Right cardiac atrium (tissue), 5 donors: ENCODE measurements around the gene MAPKBP1. TPM values are rescaled to one million over a fixed set of nuclear protein-coding genes. Genes with fewer than 3 reads are reported as not detected.

Experiments used
- ATAC-seq, 2 donors: fragments of 200-7000 bp; cut with Tn5 transposase; one replicate each; pipeline versions ENCODE4 v1.8.0 to v1.9.1; 2020; ENCODE audit warnings: moderate library complexity in 2 of 2, mild to moderate bottlenecking in 1 of 2
- DNase-seq, 3 donors: peaks; one replicate each; pipeline ENCODE4 v3.0.0-alpha.2; 2020
- H3K27ac ChIP-seq: one replicate; pipeline ENCODE4 v1.5.1; 2013; ENCODE audit warnings: mild to moderate bottlenecking, low read length, control low read depth, moderate library complexity
- H3K27me3 ChIP-seq: one replicate; pipeline ENCODE4 v1.6.1; 2013; ENCODE audit not compliant: control insufficient read depth, insufficient read depth
- H3K4me1 ChIP-seq: one replicate; pipeline ENCODE4 v1.6.1; 2013; ENCODE audit warnings: low read length; ENCODE audit not compliant: control insufficient read depth, insufficient read depth
- H3K4me3 ChIP-seq: one replicate; pipeline ENCODE4 v1.5.1; 2013; ENCODE audit warnings: low read length, control low read depth
- H3K9me3 ChIP-seq: one replicate; pipeline ENCODE4 v1.6.1; 2013; ENCODE audit warnings: low read length; ENCODE audit not compliant: control insufficient read depth
- WGBS: extraction: QIAGEN DNeasy Blood & Tissue Kit; methylation state at CpG from one replicate; pipeline ENCODE4 v1.1.7; 2013; 5-methylcytosine and 5-hydroxymethylcytosine counted together
- intact Hi-C, 4 donors: fragments of 100-400 bp; cut with DNase I; formaldehyde crosslinking; loops; one replicate each; pipeline versions ENCODE4 v1.11.0 to v1.14.0; 2022 to 2023
- polyA plus RNA-seq: library from polyadenylated mRNA; stranded (reverse); fragments of 200-250 nt; gene quantifications from one replicate; pipeline ENCODE4 v1.2.3, GENCODE V29; 2013
- total RNA-seq, 4 donors: library from RNA; stranded (reverse); fragmentation: NEBNext Ultra II Directional; extraction: Animal tissue kit (Norgen Biotek cat#: 25700); gene quantifications; one replicate each; pipeline ENCODE4 v1.2.1, GENCODE V29; 2021
- donor health status: healthy with polysubstance abuse.
- donor health status: DM: no; HTN: yes; CAD: no.
- donor health status: DM: no; HTN: no; CAD: no.
- donor health status: DM: no; HTN: yes; CAD: no; lungs with severe emphysema.
- donor health status: DM: yes; HTN: yes; CAD: no.

Gene MAPKBP1
- total and polyA plus RNA-seq, 5 donors = 11.2 to 20.4 (median 19.2) TPM

DNA sequence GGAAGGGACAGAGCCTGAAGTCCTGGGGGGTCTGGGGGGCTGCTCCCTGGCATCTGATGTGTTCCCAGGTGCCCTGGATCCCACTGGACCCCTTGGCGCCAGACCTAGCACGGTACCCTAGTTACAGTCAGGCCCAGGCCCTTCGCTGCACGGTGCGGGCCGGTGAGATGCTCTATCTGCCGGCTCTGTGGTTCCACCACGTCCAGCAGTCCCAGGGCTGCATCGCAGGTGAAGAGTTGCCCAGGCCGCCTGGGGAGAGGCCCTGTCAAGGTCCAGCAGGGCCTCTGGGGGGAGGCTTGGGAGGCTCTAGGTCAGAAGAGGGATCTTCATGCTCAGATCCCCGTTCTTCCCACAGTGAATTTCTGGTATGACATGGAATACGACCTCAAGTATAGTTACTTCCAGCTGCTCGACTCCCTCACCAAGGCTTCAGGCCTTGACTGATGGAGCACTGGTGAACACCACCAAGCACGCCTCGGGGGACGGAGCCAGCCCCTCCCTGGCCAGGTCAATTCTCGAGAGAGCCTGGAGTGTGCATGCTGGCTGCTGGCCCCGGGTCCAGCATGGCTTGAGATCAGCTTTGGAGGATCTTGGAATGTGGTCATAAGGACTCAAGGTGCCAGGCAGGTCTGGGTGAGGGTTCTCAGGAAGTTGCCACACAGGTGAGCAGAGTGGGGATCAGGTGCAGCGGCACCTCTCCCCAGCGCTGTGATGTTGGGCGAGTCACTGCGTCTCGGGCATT, 62.6 kb downstream of the MAPKBP1 start:
- no peak for DNase-seq

DNA sequence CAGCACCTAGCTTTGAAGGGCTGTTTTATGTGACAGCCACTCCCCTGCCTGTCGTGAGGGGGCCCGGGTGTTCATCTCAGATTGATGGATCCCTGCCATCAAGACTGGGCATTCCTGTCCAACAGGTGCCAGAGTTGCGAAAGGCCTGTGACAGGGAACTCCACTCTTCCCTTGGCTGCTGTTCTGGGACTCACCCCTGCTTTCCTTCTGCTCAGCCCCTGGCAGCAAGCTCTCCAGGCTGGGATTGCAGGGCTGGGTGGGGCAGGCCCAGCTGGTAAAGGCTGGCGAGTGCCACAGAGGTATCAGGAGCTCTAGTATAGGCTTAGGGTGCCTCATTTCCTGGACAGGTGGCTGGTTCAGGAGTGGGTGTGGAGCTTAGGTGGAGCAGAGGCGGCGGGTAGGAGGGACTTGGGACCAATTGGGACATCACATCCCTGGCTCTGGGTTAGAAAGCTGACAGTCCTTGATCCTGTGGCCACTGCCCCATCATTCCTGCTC, 64.2 kb downstream of the MAPKBP1 start, which contains the start of gene PLA2G4B:
TSS of gene PLA2G4B (plus strand) at position 448 of the 498 bp plus-strand sequence. CDS start 67 bp downstream, outside the sequence.
- intact Hi-C loops = no loop called here
- Histone ChIP-seq H3K9me3 (no peaks in the 10 kb centered on the region), H3K27me3 (no peaks in the 10 kb centered on the region), H3K4me3 (no peak within 1 kb of the TSS), H3K27ac (no peak within 1 kb of the TSS), H3K4me1 (no peaks in the 10 kb centered on the region)
- DNase-seq (no peak), ATAC-seq (no peak)
- 81% methylated on average over 6 of the region's 6 CpGs for WGBS

More for the DNA sequence above, 62.6 kb downstream of the MAPKBP1 start:
- H3K27ac ChIP-seq = no peak overlapping the region
- H3K27me3 ChIP-seq = no peaks in the 10 kb centered on the region
- no peaks in the 10 kb centered on the region for H3K4me1 ChIP-seq
- ATAC-seq = no peak
- no peaks in the 10 kb centered on the region for H3K9me3 ChIP-seq
- WGBS = 97% methylated on average over 23 of the region's 23 CpGs
- intact Hi-C loops = no loop called here
- H3K4me3 ChIP-seq = no peak overlapping the region

DNA sequence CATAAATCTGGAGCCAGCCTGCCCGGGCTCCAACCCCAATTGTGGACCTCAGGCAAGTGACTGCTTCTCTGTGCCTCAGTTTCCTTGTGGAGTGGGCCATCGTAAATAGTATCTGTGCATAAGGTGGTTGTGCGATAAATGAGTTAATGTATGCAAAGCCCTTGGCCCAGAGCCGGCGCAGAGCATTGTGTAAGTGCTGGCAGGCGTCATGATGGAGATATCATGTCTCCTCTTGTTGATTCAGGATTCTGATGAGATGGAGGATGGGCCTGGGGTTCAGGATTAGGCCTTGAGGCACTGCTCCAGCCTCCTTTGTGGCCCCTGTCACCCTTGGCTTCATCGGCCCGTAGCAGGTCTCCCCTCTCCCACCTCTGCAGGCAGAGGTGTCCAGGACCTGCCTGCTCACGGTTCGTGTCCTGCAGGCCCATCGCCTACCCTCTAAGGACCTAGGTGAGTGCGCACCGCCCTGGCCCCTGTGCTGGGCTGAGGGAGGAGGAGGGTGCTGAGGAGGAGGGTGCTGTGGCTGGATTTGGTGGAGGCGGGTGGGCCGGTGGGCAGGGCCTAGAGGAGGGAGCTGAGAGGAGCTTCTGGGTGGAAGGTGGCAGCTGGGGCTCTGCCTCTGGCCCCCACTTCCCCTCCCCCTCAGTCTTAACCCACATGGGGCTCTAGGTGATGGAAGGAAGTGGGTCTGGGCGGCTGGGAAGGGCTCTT, 65.7 kb downstream of the MAPKBP1 start:
- ATAC-seq (no peak), DNase-seq (no peak)
- WGBS = 85% methylated on average over 16 of the region's 16 CpGs
- H3K27ac ChIP-seq = no peak overlapping the region
- H3K9me3 ChIP-seq = no peaks in the 10 kb centered on the region
- no peaks in the 10 kb centered on the region for H3K27me3 ChIP-seq
- H3K4me1 ChIP-seq = no peaks in the 10 kb centered on the region
- intact Hi-C loops = no loop called here
- H3K4me3 ChIP-seq = no peak overlapping the region

GRCh38 chr15:41840673-41841072, 66.4 kb downstream of the MAPKBP1 start:
- H3K27me3 ChIP-seq = no peaks in the 10 kb centered on the region
- no peak overlapping the region for H3K4me3 ChIP-seq
- 90% methylated on average over 15 of the region's 15 CpGs for WGBS
- intact Hi-C loops = no loop called here
- DNase-seq (no peak), ATAC-seq (no peak)
- no peaks in the 10 kb centered on the region for H3K4me1 ChIP-seq
- no peak overlapping the region for H3K27ac ChIP-seq
- H3K9me3 ChIP-seq = no peaks in the 10 kb centered on the region

DNA sequence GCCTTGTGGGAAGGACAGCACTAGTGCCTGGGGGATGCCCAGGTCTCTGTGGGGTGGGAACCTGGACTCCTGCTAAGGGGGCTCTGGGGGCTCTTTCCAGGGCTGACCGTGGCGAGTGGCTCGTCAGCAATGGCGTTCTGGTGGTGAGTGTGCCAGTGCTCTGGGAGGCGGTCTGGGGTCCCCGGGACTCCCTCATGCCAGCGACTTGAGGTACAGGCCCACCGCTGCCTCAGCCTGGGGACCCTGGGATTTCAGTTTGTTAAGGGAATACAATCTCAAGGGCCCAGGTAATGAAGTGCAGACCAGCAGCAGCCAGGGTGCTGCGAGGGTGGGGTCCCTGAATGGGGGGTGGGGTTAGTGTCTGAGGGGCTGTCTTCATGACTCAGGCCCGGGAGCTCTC, 66.8 kb downstream of the MAPKBP1 start:
- H3K27me3 ChIP-seq = no peaks in the 10 kb centered on the region
- 92% methylated on average over 10 of the region's 10 CpGs for WGBS
- intact Hi-C loops = no loop called here
- H3K4me1 ChIP-seq = no peaks in the 10 kb centered on the region
- no peak overlapping the region for H3K27ac ChIP-seq
- H3K9me3 ChIP-seq = no peaks in the 10 kb centered on the region
- DNase-seq = no peak
- H3K4me3 ChIP-seq = no peak overlapping the region
- ATAC-seq = no peak

GRCh38 chr15:41842229-41842628, 67.9 kb downstream of the MAPKBP1 start:
- no peaks in the 10 kb centered on the region for H3K27me3 ChIP-seq
- DNase-seq (no peak), ATAC-seq (no peak)
- H3K27ac ChIP-seq = no peak overlapping the region
- no peaks in the 10 kb centered on the region for H3K9me3 ChIP-seq
- WGBS = 77% methylated on average over 12 of the region's 12 CpGs
- no peaks in the 10 kb centered on the region for H3K4me1 ChIP-seq
- intact Hi-C loops = no loop called here
- no peak overlapping the region for H3K4me3 ChIP-seq

- no peak overlapping the region for H3K27ac ChIP-seq
- H3K9me3 ChIP-seq = no peaks in the 10 kb centered on the region
- no peak overlapping the region for H3K4me3 ChIP-seq
- no peaks in the 10 kb centered on the region for H3K4me1 ChIP-seq
- H3K27me3 ChIP-seq = no peaks in the 10 kb centered on the region
- ATAC-seq = no peak
- intact Hi-C loops = no loop called here
- 82% methylated on average over 10 of the region's 10 CpGs for WGBS
- no peak for DNase-seq
Observed at GRCh38 chr15:41843571-41843970, 69.3 kb downstream of the MAPKBP1 start.

GRCh38 chr15:41844814-41845213, 70.5 kb downstream of the MAPKBP1 start:
- 90% methylated on average over 12 of the region's 12 CpGs for WGBS
- Histone ChIP-seq H3K27me3 (no peaks in the 10 kb centered on the region), H3K9me3 (no peaks in the 10 kb centered on the region), H3K27ac (no peak overlapping the region), H3K4me1 (no peaks in the 10 kb centered on the region), H3K4me3 (no peak overlapping the region)
- intact Hi-C loops = no loop called here
- no peak for DNase-seq
- no peak for ATAC-seq

DNA sequence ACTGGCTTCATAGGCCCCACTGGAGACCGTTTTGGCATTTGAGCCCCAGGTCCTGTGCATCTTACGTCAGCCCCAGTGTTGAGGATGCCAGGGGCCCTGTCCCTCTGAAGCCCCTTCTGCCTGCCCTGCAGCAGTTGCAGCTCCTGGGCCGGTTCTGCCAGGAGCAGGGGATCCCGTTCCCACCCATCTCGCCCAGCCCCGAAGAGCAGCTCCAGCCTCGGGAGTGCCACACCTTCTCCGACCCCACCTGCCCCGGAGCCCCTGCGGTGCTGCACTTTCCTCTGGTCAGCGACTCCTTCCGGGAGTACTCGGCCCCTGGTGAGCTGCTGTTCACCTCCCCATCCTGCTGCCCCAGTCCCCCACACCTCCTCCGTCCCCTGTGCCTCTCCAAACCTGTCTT, 72.9 kb downstream of the MAPKBP1 start:
- H3K27ac ChIP-seq = no peak overlapping the region
- no peak for DNase-seq
- ATAC-seq = no peak
- no peaks in the 10 kb centered on the region for H3K4me1 ChIP-seq
- WGBS = 88% methylated on average over 14 of the region's 14 CpGs
- no peaks in the 10 kb centered on the region for H3K27me3 ChIP-seq
- H3K4me3 ChIP-seq = no peak overlapping the region
- intact Hi-C loops = no loop called here
- H3K9me3 ChIP-seq = no peaks in the 10 kb centered on the region

DNA sequence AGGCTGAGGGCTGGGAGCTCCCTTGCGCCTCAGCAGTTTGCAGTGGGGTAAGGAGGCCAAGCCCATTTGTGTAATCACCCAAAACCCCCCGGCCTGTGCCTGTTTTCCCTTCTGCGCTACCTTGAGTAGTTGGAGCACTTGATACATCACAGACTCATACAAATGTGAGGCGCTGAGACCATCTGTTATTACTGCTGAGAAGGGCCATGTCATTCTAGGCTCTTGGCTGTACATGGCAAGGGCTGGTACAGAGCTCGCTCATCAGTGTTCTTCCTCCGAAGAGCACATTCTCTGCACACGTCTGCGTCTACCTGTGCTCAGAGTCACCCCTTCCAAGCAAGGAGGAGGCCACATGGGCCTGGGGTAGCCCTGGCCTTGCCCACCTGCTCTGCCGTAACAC, 73.7 kb downstream of the MAPKBP1 start:
- no peak for ATAC-seq
- no peak overlapping the region for H3K27ac ChIP-seq
- 94% methylated on average over 9 of the region's 9 CpGs for WGBS

GRCh38 chr15:41848631-41849030, 74.3 kb downstream of the MAPKBP1 start:
- DNase-seq = no peak
- ATAC-seq = no peak
- intact Hi-C loops = no loop called here
- no peak overlapping the region for H3K4me3 ChIP-seq
- no peaks in the 10 kb centered on the region for H3K4me1 ChIP-seq
- WGBS = 70% methylated on average over 10 of the region's 10 CpGs
- H3K27ac ChIP-seq = no peak overlapping the region
- no peaks in the 10 kb centered on the region for H3K27me3 ChIP-seq
- no peaks in the 10 kb centered on the region for H3K9me3 ChIP-seq

More for the DNA sequence above, 73.7 kb downstream of the MAPKBP1 start:
- Histone ChIP-seq H3K4me1 (no peaks in the 10 kb centered on the region), H3K4me3 (no peak overlapping the region), H3K9me3 (no peaks in the 10 kb centered on the region), H3K27me3 (no peaks in the 10 kb centered on the region)
- intact Hi-C loops = no loop called here
- DNase-seq = no peak
